CD4-positive, alpha-beta T cell treated with Interferon alpha-2 for 1 hour (primary cell): ENCODE data around the gene INSYN2B.
"Not testable (repeated sequence)": the region's sequence is repeated elsewhere in the genome, so short reads cannot be mapped to it uniquely, and the experiment has no call there.

Experiments used
- DNase-seq, 2 donors: peaks; one replicate each; pipeline ENCODE4 v3.0.0-alpha.2; 2020 to 2022

Gene INSYN2B

DNA sequence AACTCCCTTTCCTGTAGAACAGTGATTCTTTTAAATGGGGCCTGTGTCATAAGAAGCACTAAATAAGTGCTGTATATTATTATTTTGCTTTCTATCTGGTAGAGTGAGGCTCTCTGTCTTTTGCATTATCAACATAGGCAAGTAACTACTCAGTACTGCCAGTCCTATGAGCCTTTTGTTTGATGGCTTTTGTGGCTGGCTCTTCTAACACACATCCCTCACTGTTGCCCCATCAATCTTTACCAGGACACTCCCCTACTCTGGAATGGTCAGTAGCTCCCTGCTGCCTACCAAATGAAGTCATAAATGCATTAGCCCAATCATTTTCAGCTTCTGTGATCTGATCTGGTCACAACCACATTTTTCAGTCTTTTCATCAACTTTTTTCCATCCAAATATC is 137.6 kb downstream of the INSYN2B start:
- no peak for DNase-seq

DNA sequence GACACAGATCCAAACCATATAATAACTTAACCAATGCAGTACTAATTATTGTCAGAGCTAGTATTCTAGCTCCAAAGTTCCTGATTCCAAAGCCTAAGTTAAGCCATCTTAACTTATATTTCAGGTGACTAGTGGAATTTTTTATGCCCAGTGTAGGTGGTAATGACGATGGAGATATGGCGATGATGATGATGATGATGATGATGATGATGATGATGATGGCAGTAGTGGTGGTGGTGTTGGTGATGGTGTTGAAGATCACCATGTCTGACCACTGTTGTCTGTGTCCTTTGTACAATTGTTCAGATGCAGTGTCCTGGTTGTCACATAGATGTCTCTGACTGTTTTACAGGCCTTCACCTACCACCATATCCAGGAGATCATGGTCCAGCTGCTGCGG is 139.9 kb downstream of the INSYN2B start:
- no peak for DNase-seq

DNA sequence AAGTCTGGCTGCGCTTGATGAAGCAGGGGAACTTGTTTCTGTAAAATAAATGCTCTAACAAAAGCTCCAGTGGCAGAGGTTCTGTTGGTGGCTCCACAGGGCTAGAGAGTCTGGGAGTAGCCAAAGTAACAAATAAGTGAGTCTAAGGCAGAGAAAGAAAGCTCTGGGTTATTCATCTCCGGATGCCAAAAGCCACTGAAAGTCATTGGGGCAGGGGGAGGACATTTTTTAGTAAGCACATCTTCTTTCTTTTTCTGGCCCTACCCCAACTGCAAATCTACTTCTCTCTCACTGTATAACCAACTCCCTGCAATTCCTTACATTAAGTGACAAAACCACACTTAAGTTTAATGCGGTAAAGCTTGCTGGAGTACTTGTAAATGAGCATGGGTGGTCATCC is 141.6 kb downstream of the INSYN2B start:
- no peak for DNase-seq

GRCh38 chr5:169837686-169838085 is 142.6 kb downstream of the INSYN2B start:
- no peak for DNase-seq

GRCh38 chr5:169836835-169837536 is 143.3 kb downstream of the INSYN2B start:
- DNase-seq: no peak

DNA sequence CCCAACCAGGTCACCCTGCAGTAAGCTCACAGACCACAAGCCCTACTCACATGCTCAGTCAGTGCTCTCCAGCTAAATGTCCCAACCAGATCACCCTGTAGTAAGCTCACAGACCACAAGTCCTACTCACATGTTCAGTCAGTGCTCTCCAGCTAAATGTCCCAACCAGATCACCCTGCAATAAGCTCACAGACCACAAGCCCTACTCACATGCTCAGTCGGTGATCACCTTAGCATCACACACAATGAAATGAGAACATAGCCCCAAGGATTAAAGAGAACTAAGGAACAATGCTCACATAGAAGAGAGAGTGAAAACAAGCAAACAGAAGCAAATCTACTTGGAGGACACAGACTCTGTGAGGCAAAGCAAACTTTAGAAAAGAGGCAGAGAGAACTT is 145.8 kb downstream of the INSYN2B start:
- DNase-seq: not testable (repeated sequence)

DNA sequence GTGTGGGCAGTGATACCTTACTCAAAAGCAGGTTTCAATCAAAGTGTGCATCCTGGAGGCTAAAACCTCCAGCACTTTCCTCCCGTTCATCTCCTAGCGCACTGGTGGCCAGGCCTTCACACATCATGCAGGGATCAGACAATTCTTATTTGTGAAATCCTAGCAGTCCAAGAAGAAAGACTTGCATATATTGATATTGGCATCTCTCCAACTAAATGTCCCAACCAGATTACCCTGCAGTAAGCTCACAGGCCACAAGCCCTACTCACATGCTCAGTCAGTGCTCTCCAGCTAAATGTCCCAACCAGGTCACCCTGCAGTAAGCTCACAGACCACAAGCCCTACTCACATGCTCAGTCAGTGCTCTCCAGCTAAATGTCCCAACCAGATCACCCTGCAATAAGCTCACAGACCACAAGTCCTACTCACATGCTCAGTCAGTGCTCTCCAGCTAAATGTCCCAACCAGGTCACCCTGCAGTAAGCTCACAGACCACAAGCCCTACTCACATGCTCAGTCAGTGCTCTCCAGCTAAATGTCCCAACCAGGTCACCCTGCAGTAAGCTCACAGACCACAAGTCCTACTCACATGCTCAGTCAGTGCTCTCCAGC is 146.5 kb downstream of the INSYN2B start:
- not testable (repeated sequence) for DNase-seq

- no peak for DNase-seq
These were observed 147.4 kb downstream of the INSYN2B start for GRCh38 chr5:169832845-169833244.

DNA sequence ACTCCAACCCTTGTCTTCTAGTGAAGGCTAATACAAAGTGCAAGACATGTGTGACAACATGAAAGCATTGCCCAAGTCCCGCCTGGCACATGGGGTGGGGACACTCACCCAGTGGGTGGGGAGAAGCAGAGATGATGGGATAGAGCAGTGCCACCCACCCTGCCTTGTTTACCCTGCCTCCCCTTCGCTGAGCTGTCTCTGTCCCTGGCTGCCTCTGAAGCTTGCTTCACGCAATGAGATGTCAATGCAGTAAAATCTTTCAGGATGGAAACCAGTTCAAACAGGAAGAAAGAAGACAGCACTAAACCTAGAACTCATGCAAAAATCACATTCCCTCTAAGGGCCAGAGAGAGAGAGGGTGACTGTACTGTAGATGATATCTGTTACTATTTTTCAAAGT is 148.0 kb downstream of the INSYN2B start:
- no peak for DNase-seq

GRCh38 chr5:169831331-169831730 is 149.0 kb downstream of the INSYN2B start:
- no peak for DNase-seq

- DNase-seq: no peak
These were observed 151.9 kb downstream of the INSYN2B start for GRCh38 chr5:169828385-169828784.

- DNase-seq: no peak
These were observed 152.5 kb downstream of the INSYN2B start for GRCh38 chr5:169827769-169828168.

DNA sequence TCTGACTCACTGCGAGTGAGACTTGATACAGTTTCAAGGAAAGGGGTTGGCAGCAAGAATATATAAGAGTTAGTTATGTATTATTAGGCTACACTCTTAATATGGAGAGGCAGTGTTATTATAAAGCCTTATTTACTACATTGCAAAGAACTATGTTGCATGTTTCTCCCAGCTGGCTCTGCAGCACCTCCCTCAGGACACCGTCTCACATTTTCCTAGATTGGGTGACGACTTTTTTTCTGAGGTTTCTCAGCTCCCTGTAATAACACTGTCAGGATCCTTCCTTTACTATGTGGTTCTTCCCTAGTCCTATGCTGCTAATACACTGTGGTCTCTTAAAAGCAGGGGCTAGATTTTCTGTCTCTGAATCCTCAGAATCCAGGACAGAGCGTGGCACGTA is 153.7 kb downstream of the INSYN2B start:
- DNase-seq: no peak

- DNase-seq: no peak
These were observed 163.3 kb downstream of the INSYN2B start for GRCh38 chr5:169817031-169817430.

DNA sequence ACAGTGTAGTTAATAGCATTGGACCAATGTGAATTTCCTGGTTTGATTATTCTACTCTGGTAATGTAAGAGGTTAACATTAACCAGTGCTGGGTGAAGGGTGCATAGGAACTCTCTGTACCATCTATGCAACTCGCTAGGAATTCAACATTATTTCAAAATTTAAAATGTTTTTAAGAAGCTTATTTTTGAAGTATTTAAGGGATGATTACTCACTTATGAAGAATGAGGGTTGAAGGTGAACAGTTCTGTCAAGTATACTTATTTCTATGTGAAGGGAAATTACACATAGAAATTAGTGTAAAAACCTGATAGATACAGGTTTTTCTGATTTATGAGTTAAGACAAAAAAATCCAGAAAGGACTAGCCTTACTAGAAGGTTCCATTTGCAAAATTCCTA is 165.8 kb downstream of the INSYN2B start:
- DNase-seq: no peak
